Neural crest cell (in vitro differentiated cells): Measurements from ENCODE around the gene RBMS3. TPM values are rescaled to one million over a fixed set of nuclear protein-coding genes. Genes with fewer than 3 reads are reported as not detected.
A peak's percentile ranks its signal among the peaks of the same experiment; 100 is the strongest.
"Not testable (repeated sequence)": the region's sequence is repeated elsewhere in the genome, so short reads cannot be mapped to it uniquely, and the experiment has no call there.

Source experiments
- DNase-seq: peaks from one replicate; pipeline ENCODE4 v3.0.0; 2021; ENCODE audit warnings: low read depth, mixed read lengths, low spot score
- H3K27ac Mint-ChIP-seq: one replicate; pipeline ENCODE4 v1.8.0; 2021; ENCODE audit warnings: mild to moderate bottlenecking, mixed read lengths; ENCODE audit not compliant: unreplicated experiment
- H3K27me3 Mint-ChIP-seq: 2 replicates; pipeline ENCODE4 v1.8.0; 2021; ENCODE audit warnings: low read depth, mild to moderate bottlenecking, mixed read lengths
- H3K36me3 Mint-ChIP-seq: 2 replicates; pipeline ENCODE4 v1.8.0; 2021; ENCODE audit warnings: low read depth, mild to moderate bottlenecking, mixed read lengths
- H3K4me1 Mint-ChIP-seq: 2 replicates; pipeline ENCODE4 v1.8.0; 2021; ENCODE audit warnings: mixed read lengths
- H3K4me3 Mint-ChIP-seq: one replicate; pipeline ENCODE4 v1.8.0; 2021; ENCODE audit warnings: mild to moderate bottlenecking, mixed read lengths
- H3K9me3 Mint-ChIP-seq: 2 replicates; pipeline ENCODE4 v1.8.0; 2021; ENCODE audit warnings: mixed read lengths
- CTCF ChIP-seq: fragments of 200-600 bp; sonication (generic); conservative IDR thresholded peaks from 2 replicates; pipeline ENCODE4 v1.5.0; 2021; ENCODE audit warnings: antibody characterized with exemption, mild to moderate bottlenecking
- total RNA-seq: library from RNA; stranded (reverse); gene quantifications from 2 replicates; pipeline ENCODE4 v1.2.1, GENCODE V29; 2021

Gene RBMS3
- total RNA-seq, 1 donor from 2014 or later = 35.4 TPM

GRCh38 chr3:29347412-29347811 is 66.5 kb downstream of the RBMS3 start:
- no peak overlapping the region for H3K4me3 Mint-ChIP-seq
- no peak for TF ChIP-seq CTCF
- H3K4me1 Mint-ChIP-seq = peaks cover 34% of the 10 kb centered on the region
- no peak for DNase-seq
- no peaks in the 10 kb centered on the region for H3K9me3 Mint-ChIP-seq
- H3K27ac Mint-ChIP-seq = no peak overlapping the region
- H3K36me3 Mint-ChIP-seq = no peaks in the 10 kb centered on the region
- no peaks in the 10 kb centered on the region for H3K27me3 Mint-ChIP-seq

- Mint-ChIP-seq H3K9me3 (peaks cover 3% of the 10 kb centered on the region), H3K36me3 (peaks cover 3% of the 10 kb centered on the region), H3K27ac (no peak overlapping the region), H3K4me1 (peaks cover 34% of the 10 kb centered on the region), H3K27me3 (no peaks in the 10 kb centered on the region), H3K4me3 (no peak overlapping the region)
- no peak for TF ChIP-seq CTCF
- no peak for DNase-seq
These were observed 67.4 kb downstream of the RBMS3 start for GRCh38 chr3:29348316-29348715.

GRCh38 chr3:29349049-29349448 is 68.2 kb downstream of the RBMS3 start:
- H3K4me3 Mint-ChIP-seq = no peak overlapping the region
- peaks cover 3% of the 10 kb centered on the region for H3K36me3 Mint-ChIP-seq
- no peak for TF ChIP-seq CTCF
- peaks cover 30% of the 10 kb centered on the region for H3K4me1 Mint-ChIP-seq
- H3K9me3 Mint-ChIP-seq = peaks cover 3% of the 10 kb centered on the region
- peak overlapping the region; percentile 65 for H3K27ac Mint-ChIP-seq
- no peaks in the 10 kb centered on the region for H3K27me3 Mint-ChIP-seq
- DNase-seq = no peak

- no peak for DNase-seq
- TF ChIP-seq CTCF = no peak
- Mint-ChIP-seq H3K27ac (no peak overlapping the region), H3K36me3 (peaks cover 10% of the 10 kb centered on the region), H3K4me1 (peaks cover 9% of the 10 kb centered on the region), H3K4me3 (no peak overlapping the region), H3K9me3 (peaks cover 3% of the 10 kb centered on the region), H3K27me3 (no peaks in the 10 kb centered on the region)
These were observed 72.9 kb downstream of the RBMS3 start for GRCh38 chr3:29353807-29354206.

- TF ChIP-seq CTCF = no peak
- Mint-ChIP-seq H3K4me1 (no peaks in the 10 kb centered on the region), H3K9me3 (peaks cover 3% of the 10 kb centered on the region), H3K4me3 (no peak overlapping the region), H3K27me3 (no peaks in the 10 kb centered on the region), H3K27ac (no peak overlapping the region), H3K36me3 (peaks cover 10% of the 10 kb centered on the region)
- no peak for DNase-seq
These were observed 74.0 kb downstream of the RBMS3 start for GRCh38 chr3:29354894-29355293.

- no peak overlapping the region for H3K27ac Mint-ChIP-seq
- no peak overlapping the region for H3K4me3 Mint-ChIP-seq
- TF ChIP-seq CTCF = no peak
- H3K9me3 Mint-ChIP-seq = peaks cover 12% of the 10 kb centered on the region
- H3K27me3 Mint-ChIP-seq = no peaks in the 10 kb centered on the region
- peaks cover 4% of the 10 kb centered on the region for H3K4me1 Mint-ChIP-seq
- no peak for DNase-seq
- peaks cover 18% of the 10 kb centered on the region for H3K36me3 Mint-ChIP-seq
These were observed 75.2 kb downstream of the RBMS3 start for GRCh38 chr3:29356062-29356461.

GRCh38 chr3:29360289-29360688 is 79.4 kb downstream of the RBMS3 start:
- Mint-ChIP-seq H3K9me3 (peaks cover 13% of the 10 kb centered on the region), H3K36me3 (peaks cover 18% of the 10 kb centered on the region)
- H3K4me1 Mint-ChIP-seq, H3K27ac Mint-ChIP-seq, DNase-seq, H3K4me3 Mint-ChIP-seq, H3K27me3 Mint-ChIP-seq: not testable (repeated sequence)
